ENCODE measurements around the gene SCNN1A.

The SCNN1A gene

DNA sequence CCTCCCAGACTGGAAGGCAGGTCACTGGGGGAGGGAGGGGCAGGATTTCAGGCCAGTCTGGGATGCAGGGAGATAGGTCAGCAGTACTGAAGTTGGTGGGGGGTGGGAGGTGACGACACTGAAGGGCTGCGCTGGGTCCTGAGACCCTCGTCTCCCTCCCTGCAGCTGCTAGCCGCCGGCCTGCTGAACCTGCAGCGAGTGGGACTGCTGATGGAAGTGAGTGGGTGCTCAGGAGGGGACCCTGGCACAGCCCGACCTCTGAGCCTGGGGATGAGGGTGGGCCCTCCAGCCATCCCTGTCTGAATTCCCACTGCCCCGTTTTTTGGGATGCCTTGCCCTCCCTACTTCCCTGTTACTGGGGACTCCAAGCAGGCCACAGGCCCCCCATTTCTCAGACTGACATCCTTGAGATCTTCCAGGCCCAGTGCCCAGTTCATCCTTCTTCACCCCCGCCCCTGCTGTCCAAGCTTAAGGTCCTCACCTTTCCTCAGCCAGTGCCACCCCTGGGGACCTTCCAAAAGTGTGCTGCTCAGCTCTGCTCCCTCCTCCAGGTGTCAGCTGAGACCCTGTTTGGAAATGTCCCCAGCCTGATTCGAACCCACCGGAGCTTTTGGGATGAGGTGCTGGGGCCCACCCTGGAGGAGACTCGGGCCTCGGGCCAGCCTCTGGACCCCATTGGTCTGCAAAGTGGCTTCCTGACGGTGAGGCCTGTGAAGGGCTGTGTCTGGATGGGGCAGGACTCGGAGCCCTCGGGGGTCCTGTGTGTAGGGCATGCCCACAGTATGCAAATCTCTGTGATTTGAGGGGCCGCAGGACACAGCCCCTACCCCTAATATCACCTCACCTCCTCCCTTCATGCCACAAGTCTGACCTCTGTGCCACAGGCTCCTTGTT is 59.4 kb downstream of the SCNN1A start:
- DNase-seq = no peak

DNA sequence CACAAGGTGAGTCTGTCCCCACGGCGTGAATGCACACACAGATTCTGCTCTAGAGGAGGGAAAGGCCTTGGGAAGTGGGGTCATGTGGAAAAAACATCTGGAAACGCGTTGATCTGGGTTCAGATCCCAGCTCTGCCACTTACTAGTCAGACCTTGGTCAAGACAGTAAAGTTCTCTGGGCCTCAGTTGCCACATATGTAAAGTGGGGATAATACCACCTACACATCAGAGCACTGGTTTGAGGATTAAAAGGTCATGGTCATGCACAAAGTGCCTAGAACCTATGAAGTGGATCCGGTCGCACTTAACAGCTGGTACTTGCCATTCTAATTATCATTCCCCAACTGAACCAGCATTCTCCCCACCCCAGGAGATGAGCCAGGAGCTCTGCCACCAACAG is 60.2 kb downstream of the SCNN1A start:
- no peak for DNase-seq

DNA sequence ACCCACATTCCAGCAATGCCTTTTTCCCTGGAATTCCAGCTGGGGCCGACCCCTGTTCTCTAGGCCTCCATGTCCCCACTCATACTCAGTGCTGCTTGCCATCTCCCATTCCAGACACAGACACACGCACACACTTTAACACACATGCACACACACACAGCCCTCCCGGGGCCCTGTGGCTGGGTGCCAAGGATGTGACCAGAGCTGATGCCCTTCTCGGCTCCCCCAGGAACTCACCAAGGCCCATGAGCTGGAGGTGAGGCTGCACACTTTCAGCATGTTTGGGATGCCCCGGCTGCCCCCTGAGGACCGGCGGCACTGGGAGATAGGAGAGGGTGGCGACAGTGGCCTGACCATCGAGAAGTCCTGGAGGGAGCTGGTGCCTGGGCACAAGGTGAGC is 60.6 kb downstream of the SCNN1A start:
- DNase-seq = no peak

GRCh38 chr12:6313326-6313940 is 61.9 kb downstream of the SCNN1A start:
- DNase-seq = no peak

- no peak for DNase-seq
Measured at GRCh38 chr12:6312529-6313325, 62.6 kb downstream of the SCNN1A start.

DNA sequence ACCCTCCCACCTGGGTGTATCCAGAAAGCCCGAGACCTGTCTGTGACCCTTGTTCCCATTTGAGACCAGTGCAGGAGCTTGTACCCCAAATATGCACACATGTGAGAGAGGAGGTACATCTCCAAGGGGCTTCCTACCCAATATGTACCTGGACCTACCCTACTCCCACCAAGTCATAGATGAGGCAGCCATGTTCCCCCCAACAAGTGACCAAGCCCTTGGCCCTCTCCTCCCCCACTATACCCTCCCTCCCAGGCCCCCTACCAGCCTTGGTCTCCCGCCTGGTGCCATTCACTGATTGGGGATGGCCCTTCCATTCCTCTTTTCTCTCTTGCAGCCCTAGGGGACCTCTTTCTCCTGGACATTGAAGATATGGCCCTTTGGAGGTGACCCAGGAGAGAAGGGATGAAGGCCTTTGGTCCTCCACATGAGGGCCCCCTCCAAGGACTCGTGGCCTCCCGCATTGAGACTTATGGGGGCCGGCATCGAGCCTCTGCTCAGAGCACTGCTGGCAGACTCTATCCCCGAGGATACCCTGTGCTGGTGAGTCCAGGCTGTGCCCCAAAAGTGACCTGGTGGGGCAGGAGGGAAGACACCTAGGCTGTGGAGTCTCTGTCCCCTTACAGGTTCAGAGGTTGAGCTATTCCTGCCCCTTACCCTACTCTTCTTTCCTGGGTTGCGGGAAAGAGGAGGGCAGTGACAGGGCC is 63.4 kb downstream of the SCNN1A start:
- DNase-seq = no peak

DNA sequence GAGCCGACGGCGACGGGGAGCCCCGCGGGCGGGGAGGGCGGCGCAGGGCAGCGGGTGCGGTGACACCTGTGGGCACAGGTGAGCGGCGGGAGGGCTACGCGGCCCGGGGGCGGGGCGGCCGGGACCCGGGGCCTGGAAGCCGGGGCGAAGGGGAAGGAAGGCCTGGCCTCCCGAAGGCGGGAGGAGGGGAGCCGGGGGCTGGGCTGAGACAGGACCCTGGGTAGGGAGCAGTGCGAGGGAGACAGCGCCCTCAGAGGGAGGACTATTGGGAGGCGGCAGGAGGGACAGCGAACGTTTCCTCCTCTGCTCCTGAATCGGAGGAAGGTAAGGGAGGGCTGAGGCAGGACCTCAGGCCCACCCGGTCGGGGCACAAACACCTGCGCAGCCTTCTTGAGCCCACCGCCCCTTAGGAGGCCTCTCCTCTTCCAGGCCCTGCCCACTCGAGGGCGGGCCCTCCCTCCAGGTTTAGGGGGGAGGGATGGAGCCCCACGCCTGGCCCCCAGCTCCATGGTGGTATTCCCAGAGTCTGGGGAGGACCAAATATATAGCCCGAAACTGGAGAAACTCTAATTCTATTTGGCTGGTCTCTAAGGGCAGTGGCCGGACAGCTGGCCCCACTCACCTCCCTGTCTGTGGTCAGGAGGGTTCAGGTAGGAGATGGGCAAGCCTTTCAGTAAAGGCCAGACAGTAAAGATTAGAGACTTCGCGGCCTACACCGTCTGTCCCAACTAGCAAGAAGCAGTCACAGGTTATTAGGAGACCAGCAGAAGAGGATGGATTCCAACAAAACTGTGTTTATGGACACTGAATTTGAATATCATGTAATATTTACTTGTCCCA is 64.4 kb downstream of the SCNN1A start:
- no peak for DNase-seq

GRCh38 chr12:6307529-6307928 is 67.8 kb downstream of the SCNN1A start:
- peak; percentile 15 to 41 for DNase-seq

GRCh38 chr12:6306599-6307220 is 68.7 kb downstream of the SCNN1A start:
- no peak for DNase-seq

DNA sequence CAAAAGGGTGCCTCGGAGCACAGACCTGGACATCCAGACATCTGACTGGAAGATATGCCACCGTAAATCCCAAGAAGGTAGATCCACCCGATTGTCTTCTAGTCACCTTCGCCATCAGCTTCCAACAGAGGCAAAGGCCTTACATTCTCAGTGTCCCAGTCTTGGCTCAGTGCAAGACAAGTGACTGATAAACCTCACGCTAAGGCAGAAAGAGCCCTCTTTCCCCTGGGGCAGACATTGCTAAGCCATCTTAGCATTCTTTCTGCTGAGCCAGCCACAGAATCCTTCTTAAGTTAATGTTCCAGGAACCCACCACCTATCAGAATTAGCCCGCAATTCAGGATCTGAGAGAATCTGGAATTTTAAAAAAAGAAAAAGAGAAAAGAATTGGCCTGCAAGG is 69.2 kb downstream of the SCNN1A start:
- DNase-seq = no peak

- no peak for DNase-seq
Measured at GRCh38 chr12:6303071-6303470, 72.3 kb downstream of the SCNN1A start.

- DNase-seq = no peak
Measured at GRCh38 chr12:6302621-6303020, 72.7 kb downstream of the SCNN1A start.

GRCh38 chr12:6301721-6302120 is 73.6 kb downstream of the SCNN1A start:
- no peak for DNase-seq

DNA sequence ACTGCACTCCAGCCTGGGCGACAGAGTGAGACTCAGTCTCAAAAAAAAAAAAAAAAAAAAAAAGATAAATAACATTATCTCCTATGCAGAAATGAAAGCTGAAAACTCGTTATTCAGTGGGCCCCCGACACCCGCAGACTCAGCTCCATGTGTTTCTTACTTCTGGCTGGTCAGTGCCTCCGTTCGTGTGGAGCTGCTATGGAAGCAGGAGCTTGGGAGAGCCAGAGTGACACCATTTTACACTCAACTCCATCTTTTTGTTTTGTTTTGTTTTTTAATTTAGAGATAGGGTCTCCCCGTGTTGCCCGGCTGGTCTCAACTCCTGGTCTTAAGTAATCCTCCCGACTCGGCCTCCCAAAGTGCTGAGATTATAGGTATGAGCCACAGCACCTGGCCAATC is 78.2 kb downstream of the SCNN1A start:
- no peak for DNase-seq
